ENCODE results near the gene FFAR4. TPM values are rescaled to one million over a fixed set of nuclear protein-coding genes. Genes with fewer than 3 reads are reported as not detected.

Gene FFAR4
- total RNA-seq, 4 donors from 2014 or later: 0.34 to 0.45 (median 0.42) TPM; not detected in 1

DNA sequence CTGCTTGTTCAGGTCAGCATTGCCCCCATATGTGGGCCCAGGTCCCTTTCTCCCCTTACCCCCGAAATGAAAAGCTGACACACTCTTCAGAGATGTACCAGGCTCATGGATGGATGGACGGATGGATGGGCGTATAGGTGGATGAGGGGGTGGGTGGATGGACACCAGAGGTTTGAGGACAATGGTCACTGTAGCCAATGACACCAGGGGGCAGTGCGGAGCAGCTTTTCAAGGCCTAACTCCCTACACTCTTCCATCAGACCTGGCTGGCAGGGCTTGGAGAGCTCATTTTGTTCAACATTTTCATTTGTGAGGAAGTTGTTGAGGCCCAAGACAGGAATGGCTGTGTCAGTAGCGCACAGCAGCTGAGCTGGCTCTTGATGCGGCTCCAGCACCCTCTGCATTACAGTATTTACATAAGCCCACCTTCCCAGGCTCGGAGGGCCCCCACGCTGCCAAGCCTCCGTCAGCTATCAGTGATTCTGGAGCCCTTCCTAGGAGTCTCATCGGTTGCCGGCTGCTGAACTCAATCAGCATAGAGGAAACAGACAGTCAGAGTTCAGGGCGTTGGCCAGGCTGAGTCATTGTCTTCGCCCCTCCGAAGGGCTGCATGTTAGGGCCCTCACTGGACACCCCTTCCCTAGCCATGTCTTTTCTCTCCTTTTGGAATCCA, 11.6 kb upstream of the FFAR4 start:
- Histone ChIP-seq H3K4me1 (no peaks in the 10 kb centered on the region), H3K36me3 (no peaks in the 10 kb centered on the region), H3K9me3 (peaks cover 0 to 6% (median 1%) of the 10 kb centered on the region in 4 donors), H3K27ac (replicated peaks in 1 of 4) (no peak overlapping the region), H3K27me3 (no peaks in the 10 kb centered on the region), H3K4me3 (no peak overlapping the region)
- TF ChIP-seq POLR2A (IDR thresholded peaks at IDR 0.05; ENCODE audit: low read depth): no peak
- no peak for TF ChIP-seq POLR2AphosphoS5 (IDR thresholded peaks at IDR 0.05)
- TF ChIP-seq, protein P1, sequence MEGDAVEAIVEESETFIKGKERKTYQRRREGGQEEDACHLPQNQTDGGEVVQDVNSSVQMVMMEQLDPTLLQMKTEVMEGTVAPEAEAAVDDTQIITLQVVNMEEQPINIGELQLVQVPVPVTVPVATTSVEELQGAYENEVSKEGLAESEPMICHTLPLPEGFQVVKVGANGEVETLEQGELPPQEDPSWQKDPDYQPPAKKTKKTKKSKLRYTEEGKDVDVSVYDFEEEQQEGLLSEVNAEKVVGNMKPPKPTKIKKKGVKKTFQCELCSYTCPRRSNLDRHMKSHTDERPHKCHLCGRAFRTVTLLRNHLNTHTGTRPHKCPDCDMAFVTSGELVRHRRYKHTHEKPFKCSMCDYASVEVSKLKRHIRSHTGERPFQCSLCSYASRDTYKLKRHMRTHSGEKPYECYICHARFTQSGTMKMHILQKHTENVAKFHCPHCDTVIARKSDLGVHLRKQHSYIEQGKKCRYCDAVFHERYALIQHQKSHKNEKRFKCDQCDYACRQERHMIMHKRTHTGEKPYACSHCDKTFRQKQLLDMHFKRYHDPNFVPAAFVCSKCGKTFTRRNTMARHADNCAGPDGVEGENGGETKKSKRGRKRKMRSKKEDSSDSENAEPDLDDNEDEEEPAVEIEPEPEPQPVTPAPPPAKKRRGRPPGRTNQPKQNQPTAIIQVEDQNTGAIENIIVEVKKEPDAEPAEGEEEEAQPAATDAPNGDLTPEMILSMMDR (IDR thresholded peaks at IDR 0.05): peak in 2 of 3 experiments; percentile 13 to 50
- WGBS: 36% methylated on average over 9 of the region's 14 CpGs
- intact Hi-C loops (cut with DNase I): no loop called here
- DNase-seq (ENCODE audit: extremely low spot score): no peak

DNA sequence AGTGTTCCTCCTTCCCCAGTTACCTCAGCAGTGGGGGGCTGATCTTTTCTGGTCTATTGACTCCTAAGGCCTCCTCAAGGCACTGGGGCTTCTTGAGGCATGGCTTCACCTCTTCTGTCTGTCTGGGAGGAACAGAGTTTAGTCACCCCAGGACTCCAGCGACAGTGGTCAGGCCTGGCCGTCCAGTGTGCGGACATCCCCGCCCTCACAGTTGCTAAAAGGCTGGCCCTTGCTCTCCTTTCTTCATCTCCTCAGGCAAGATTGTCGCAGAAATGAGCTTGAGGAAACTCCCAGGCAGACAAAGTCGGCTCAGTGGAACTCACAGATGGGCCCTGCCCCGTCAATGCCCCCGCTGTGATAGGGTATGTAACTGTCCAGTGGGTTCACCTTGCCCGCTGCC, 7.0 kb upstream of the FFAR4 start:
- Histone ChIP-seq H3K36me3 (no peaks in the 10 kb centered on the region), H3K9me3 (peaks cover 0 to 6% (median 2%) of the 10 kb centered on the region in 4 donors), H3K27ac (replicated peaks in 1 of 4) (no peak overlapping the region), H3K27me3 (peaks cover 0 to 7% (median 0%) of the 10 kb centered on the region in 4 donors), H3K4me1 (no peaks in the 10 kb centered on the region), H3K4me3 (no peak overlapping the region)
- WGBS: 92% methylated on average over 9 of the region's 9 CpGs
- intact Hi-C loops (cut with DNase I): no loop called here
- TF ChIP-seq POLR2A (IDR thresholded peaks at IDR 0.05; ENCODE audit: low read depth): no peak
- TF ChIP-seq, protein P1 (IDR thresholded peaks at IDR 0.05): no peak
- no peak for TF ChIP-seq POLR2AphosphoS5 (IDR thresholded peaks at IDR 0.05)
- TF ChIP-seq EP300 (IDR thresholded peaks at IDR 0.05): no peak
- no peak for DNase-seq (ENCODE audit: extremely low spot score)

DNA sequence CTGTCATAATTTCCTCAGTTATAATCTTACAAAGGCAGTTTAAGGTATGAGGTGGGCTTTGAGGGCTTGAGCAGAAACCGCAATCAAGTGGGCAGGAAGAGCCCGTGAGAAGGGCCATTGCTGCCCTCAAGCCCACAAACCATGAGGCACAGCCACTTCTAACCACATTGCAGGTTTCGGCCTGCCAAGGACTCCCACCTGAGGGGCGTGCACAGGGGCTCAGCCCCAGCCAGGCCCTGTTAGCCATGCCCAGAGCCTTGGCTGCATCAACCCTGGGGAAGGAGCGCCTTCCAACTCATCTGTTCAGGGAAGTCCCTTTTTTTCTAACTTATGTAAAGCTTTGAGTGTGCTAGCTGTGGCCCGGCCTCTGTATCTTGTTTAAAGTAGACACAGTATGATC, 5.9 kb upstream of the FFAR4 start:
- Histone ChIP-seq H3K4me1 (no peaks in the 10 kb centered on the region), H3K9me3 (peaks cover 0 to 6% (median 2%) of the 10 kb centered on the region in 4 donors), H3K27ac (replicated peaks in 1 of 4) (no peak overlapping the region), H3K27me3 (peaks cover 0 to 18% (median 0%) of the 10 kb centered on the region in 4 donors), H3K4me3 (no peak overlapping the region), H3K36me3 (no peaks in the 10 kb centered on the region)
- no peak for DNase-seq (ENCODE audit: extremely low spot score)
- intact Hi-C loops (cut with DNase I): no loop called here
- 80% methylated on average over 6 of the region's 6 CpGs for WGBS
- TF ChIP-seq, protein P1 (IDR thresholded peaks at IDR 0.05): no peak
- TF ChIP-seq POLR2A (IDR thresholded peaks at IDR 0.05; ENCODE audit: low read depth): no peak
- TF ChIP-seq POLR2AphosphoS5 (IDR thresholded peaks at IDR 0.05): no peak
- no peak for TF ChIP-seq EP300 (IDR thresholded peaks at IDR 0.05)

DNA sequence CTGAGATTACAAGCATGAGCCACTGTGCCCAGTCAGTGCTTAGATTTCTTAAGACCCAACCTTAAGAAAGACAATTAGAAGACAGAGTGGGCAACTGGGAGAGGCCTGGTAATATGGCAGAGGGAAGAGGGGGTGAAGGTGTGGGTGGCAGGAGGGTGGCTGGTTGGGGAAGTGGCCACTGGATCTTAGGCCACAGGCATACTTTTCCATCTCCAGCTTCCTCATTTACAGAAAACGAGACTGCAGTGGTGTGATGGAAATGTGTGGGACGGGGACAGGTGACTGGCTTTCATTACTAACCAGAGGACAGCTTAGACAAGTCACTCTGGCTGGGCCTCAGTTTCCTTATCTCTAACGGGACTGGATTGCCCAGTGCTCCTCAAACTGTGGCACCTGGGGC, 1.0 kb upstream of the FFAR4 start:
- no peaks in the 10 kb centered on the region for H3K9me3 ChIP-seq
- H3K4me1 ChIP-seq: peaks cover 4 to 24% (median 18%) of the 10 kb centered on the region in 4 donors
- intact Hi-C loops (cut with DNase I): no loop called here
- DNase-seq (ENCODE audit: extremely low spot score): no peak
- H3K27ac ChIP-seq (replicated peaks in 1 of 4): no peak overlapping the region
- no peaks in the 10 kb centered on the region for H3K36me3 ChIP-seq
- WGBS: 81% methylated on average over 3 of the region's 3 CpGs
- peaks cover 0 to 61% (median 16%) of the 10 kb centered on the region in 4 donors for H3K27me3 ChIP-seq
- TF ChIP-seq POLR2A (IDR thresholded peaks at IDR 0.05; ENCODE audit: low read depth) (no peak), POLR2AphosphoS5 (IDR thresholded peaks at IDR 0.05) (no peak), EP300 (IDR thresholded peaks at IDR 0.05) (no peak)
- TF ChIP-seq, protein P1 (IDR thresholded peaks at IDR 0.05): no peak
- H3K4me3 ChIP-seq: no peak overlapping the region

Data from esophagus muscularis mucosa (tissue), 4 donors.